Endodermal cell (in vitro differentiated cells): ENCODE results near the gene MED13L. TPM values are rescaled to one million over a fixed set of nuclear protein-coding genes. Genes with fewer than 3 reads are reported as not detected.
A peak's percentile ranks its signal among the peaks of the same experiment; 100 is the strongest.

ENCODE experiments used
- DNase-seq: peaks from one replicate; pipeline ENCODE4 v3.0.0-alpha.2; 2017
- H3K27ac ChIP-seq: 2 replicates; pipeline ENCODE4 v1.5.1; 2013; ENCODE audit warnings: mild to moderate bottlenecking, low read depth, low read length, moderate library complexity
- H3K27me3 ChIP-seq: 2 replicates; pipeline ENCODE4 v1.6.1; 2013; ENCODE audit warnings: mild to moderate bottlenecking, low read length, moderate library complexity; ENCODE audit not compliant: insufficient read depth, control insufficient read depth, poor library complexity, severe bottlenecking
- H3K36me3 ChIP-seq: 2 replicates; pipeline ENCODE4 v1.7.0; 2013; ENCODE audit warnings: mild to moderate bottlenecking, low read length, moderate library complexity; ENCODE audit not compliant: control insufficient read depth, insufficient read depth
- H3K4me1 ChIP-seq: one replicate; pipeline ENCODE4 v1.7.0; 2013; ENCODE audit warnings: low read length; ENCODE audit not compliant: control insufficient read depth, insufficient read depth
- H3K4me3 ChIP-seq: 2 replicates; pipeline ENCODE4 v1.5.1; 2013; ENCODE audit warnings: mild to moderate bottlenecking, low read length, moderate library complexity
- H3K9ac ChIP-seq: 2 replicates; pipeline ENCODE4 v1.6.1; 2013; ENCODE audit warnings: mild to moderate bottlenecking, low read length, moderate library complexity; ENCODE audit not compliant: poor library complexity, severe bottlenecking; ENCODE audit errors: extremely low read depth
- H3K9me3 ChIP-seq: 2 replicates; pipeline ENCODE4 v1.6.1; 2013; ENCODE audit warnings: mild to moderate bottlenecking, low read length, moderate library complexity; ENCODE audit not compliant: control insufficient read depth
- H3K27ac Mint-ChIP-seq: 2 replicates; pipeline ENCODE4 v1.8.0; 2020; ENCODE audit warnings: mixed read lengths
- H3K27me3 Mint-ChIP-seq: 2 replicates; pipeline ENCODE4 v1.8.0; 2021; ENCODE audit warnings: mild to moderate bottlenecking, mixed read lengths; ENCODE audit not compliant: insufficient read depth
- H3K36me3 Mint-ChIP-seq: 2 replicates; pipeline ENCODE4 v1.8.0; 2020; ENCODE audit warnings: low read depth, mixed read lengths
- H3K4me1 Mint-ChIP-seq: 2 replicates; pipeline ENCODE4 v1.8.0; 2020; ENCODE audit warnings: mixed read lengths
- H3K4me3 Mint-ChIP-seq: 2 replicates; pipeline ENCODE4 v1.8.0; 2020; ENCODE audit warnings: mild to moderate bottlenecking, moderate library complexity, mixed read lengths
- H3K9me3 Mint-ChIP-seq: 2 replicates; pipeline ENCODE4 v1.8.0; 2020; ENCODE audit warnings: mild to moderate bottlenecking, mixed read lengths
- CTCF ChIP-seq: fragments of 200-600 bp; sonication (generic); conservative IDR thresholded peaks from 2 replicates; pipeline ENCODE4 v1.5.0; 2021; ENCODE audit warnings: antibody characterized with exemption, mild to moderate bottlenecking
- WGBS, 2 experiments: methylation state at CpG; one replicate each; pipeline versions ENCODE4 v1.1.5 to v1.1.7; 2013; ENCODE audit warnings: missing lambda C conversion rate in 2 of 2, mixed read lengths in 1 of 2; ENCODE audit not compliant: insufficient coverage in 1 of 2, insufficient read length in 1 of 2; 5-methylcytosine and 5-hydroxymethylcytosine counted together
- total RNA-seq, 2 donors: library from RNA; stranded (reverse); fragmentation: NEBNext Ultra II Directional in 1 of 2; extraction: Animal tissue kit (Norgen Biotek cat#: 25700) in 1 of 2; gene quantifications; 2 replicates in 1 of 2; 3 replicates in 1 of 2; pipeline ENCODE4 v1.2.1, GENCODE V29; 2021

The MED13L gene
- total RNA-seq, 2 donors from 2014 or later = 101 to 111 TPM

- Histone ChIP-seq H3K36me3 (no peaks in the 10 kb centered on the region), H3K9me3 (no peaks in the 10 kb centered on the region), H3K4me3 (no peak overlapping the region), H3K4me1 (peaks cover 5% of the 10 kb centered on the region), H3K27me3 (no peaks in the 10 kb centered on the region), H3K9ac (no peak overlapping the region), H3K27ac (no peak overlapping the region)
- H3K9me3 Mint-ChIP-seq = no peaks in the 10 kb centered on the region
- no peak overlapping the region for H3K27ac Mint-ChIP-seq
- DNase-seq = no peak
- H3K36me3 Mint-ChIP-seq = no peaks in the 10 kb centered on the region
- WGBS, 2 experiments = 86% methylated on average over 4 of the region's 5 CpGs; no CpG with 5 or more reads in 1 of the 2 experiments
- H3K4me1 Mint-ChIP-seq = peaks cover 27% of the 10 kb centered on the region
- peaks cover 1% of the 10 kb centered on the region for H3K27me3 Mint-ChIP-seq
- TF ChIP-seq CTCF = no peak
- H3K4me3 Mint-ChIP-seq = no peak overlapping the region
These were observed 3.2 kb upstream of the MED13L start for GRCh38 chr12:116280595-116281290.

GRCh38 chr12:116278667-116279066 is 1.2 kb upstream of the MED13L start:
- no peak for TF ChIP-seq CTCF
- no peaks in the 10 kb centered on the region for H3K36me3 Mint-ChIP-seq
- H3K27me3 Mint-ChIP-seq = peaks cover 1% of the 10 kb centered on the region
- no peak overlapping the region for H3K27ac Mint-ChIP-seq
- no peaks in the 10 kb centered on the region for H3K36me3 ChIP-seq
- peaks cover 5% of the 10 kb centered on the region for H3K4me1 ChIP-seq
- H3K9ac ChIP-seq = no peak overlapping the region
- no peak overlapping the region for H3K4me3 ChIP-seq
- no peak overlapping the region for H3K27ac ChIP-seq
- H3K9me3 Mint-ChIP-seq = no peaks in the 10 kb centered on the region
- H3K4me1 Mint-ChIP-seq = peaks cover 42% of the 10 kb centered on the region
- 87 to 91% methylated on average over 9 to 10 of the region's 10 CpGs for WGBS, 2 experiments
- H3K9me3 ChIP-seq = no peaks in the 10 kb centered on the region
- H3K4me3 Mint-ChIP-seq = peak overlapping the region; percentile 94
- no peak for DNase-seq
- H3K27me3 ChIP-seq = no peaks in the 10 kb centered on the region

GRCh38 chr12:116278279-116278626 is 760 bp upstream of the MED13L start:
- H3K27ac ChIP-seq = no peak overlapping the region
- Mint-ChIP-seq H3K36me3 (no peaks in the 10 kb centered on the region), H3K27me3 (peaks cover 1% of the 10 kb centered on the region), H3K27ac (peak overlapping the region; percentile 83), H3K4me3 (peak overlapping the region; percentile 94), H3K9me3 (no peaks in the 10 kb centered on the region), H3K4me1 (peaks cover 44% of the 10 kb centered on the region)
- WGBS, 2 experiments = 61 to 70% methylated on average over 7 to 8 of the region's 8 CpGs
- no peak for DNase-seq
- H3K27me3 ChIP-seq = no peaks in the 10 kb centered on the region
- no peaks in the 10 kb centered on the region for H3K9me3 ChIP-seq
- H3K4me1 ChIP-seq = peaks cover 5% of the 10 kb centered on the region
- TF ChIP-seq CTCF = no peak
- H3K4me3 ChIP-seq = peak overlapping the region; percentile 73
- H3K36me3 ChIP-seq = no peaks in the 10 kb centered on the region
- H3K9ac ChIP-seq = peak overlapping the region; percentile 12
